HG02588 (cell line): ENCODE results near the gene MAP1LC3A.

Experiments
- ATAC-seq: cut with Tn5 transposase; IDR thresholded peaks from one replicate; pipeline ENCODE4 v1.9.1; 2021; ENCODE audit warnings: mild to moderate bottlenecking, moderate library complexity; ENCODE audit not compliant: unreplicated experiment

Gene MAP1LC3A

GRCh38 chr20:34547844-34548613, 10.5 kb upstream of the MAP1LC3A start:
- ATAC-seq = no peak

GRCh38 chr20:34549291-34549928, 9.1 kb upstream of the MAP1LC3A start:
- ATAC-seq = no peak

DNA sequence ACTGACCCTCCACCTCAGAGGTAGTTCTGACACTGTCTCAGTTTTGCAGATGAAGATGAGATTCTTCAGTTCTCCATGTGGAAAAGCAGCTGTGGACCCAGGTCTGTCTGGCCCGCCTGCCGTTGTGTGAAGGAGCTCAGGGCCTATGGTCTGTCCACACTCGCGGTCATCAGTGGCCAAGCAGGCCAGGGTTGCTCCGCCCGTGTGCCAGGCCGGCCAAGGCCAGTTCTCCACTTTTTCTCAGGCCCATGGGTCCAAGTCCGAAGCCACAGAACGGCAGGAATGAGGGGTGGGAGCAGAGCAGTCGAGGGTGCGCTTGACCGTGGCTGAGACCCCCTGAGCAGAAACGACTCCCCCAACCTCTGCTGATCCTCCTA, 8.6 kb upstream of the MAP1LC3A start:
- no peak for ATAC-seq

GRCh38 chr20:34552569-34552968, 5.9 kb upstream of the MAP1LC3A start:
- ATAC-seq = no peak

- ATAC-seq = no peak
Observed at GRCh38 chr20:34553366-34553867, 5.1 kb upstream of the MAP1LC3A start.

GRCh38 chr20:34557936-34558319, 590 bp upstream of the MAP1LC3A start:
- ATAC-seq = no peak

DNA sequence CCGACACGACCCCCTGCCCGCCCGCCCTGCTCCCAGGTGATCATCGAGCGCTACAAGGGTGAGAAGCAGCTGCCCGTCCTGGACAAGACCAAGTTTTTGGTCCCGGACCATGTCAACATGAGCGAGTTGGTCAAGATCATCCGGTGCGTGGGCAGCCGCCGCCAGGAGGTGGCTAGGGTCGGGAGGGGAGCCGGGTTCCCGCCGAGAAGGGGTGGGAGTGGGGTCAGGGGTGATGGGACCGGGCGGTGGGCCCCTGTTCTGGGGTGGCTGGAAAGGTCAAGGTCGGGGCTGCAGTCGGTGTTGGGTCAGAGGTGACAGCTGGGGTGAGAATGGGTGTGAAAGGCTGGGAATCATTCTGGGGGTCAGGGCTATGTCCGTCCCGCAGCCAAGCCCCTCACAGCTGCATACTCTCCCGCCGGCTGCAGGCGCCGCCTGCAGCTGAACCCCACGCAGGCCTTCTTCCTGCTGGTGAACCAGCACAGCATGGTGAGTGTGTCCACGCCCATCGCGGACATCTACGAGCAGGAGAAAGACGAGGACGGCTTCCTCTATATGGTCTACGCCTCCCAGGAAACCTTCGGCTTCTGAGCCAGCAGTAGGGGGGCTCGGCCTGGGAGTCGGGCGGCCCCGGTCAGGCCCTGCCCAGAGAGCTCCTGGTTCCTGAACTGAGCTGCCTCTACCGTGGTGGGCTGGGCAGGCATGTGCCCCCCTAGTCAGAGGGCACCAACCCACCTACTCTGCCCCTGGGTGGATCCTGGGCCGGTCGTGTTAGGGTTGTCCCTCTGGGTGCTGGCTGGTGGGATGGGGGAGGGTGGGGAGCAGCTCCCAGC, 1.0 kb downstream of the MAP1LC3A start:
- no peak for ATAC-seq

DNA sequence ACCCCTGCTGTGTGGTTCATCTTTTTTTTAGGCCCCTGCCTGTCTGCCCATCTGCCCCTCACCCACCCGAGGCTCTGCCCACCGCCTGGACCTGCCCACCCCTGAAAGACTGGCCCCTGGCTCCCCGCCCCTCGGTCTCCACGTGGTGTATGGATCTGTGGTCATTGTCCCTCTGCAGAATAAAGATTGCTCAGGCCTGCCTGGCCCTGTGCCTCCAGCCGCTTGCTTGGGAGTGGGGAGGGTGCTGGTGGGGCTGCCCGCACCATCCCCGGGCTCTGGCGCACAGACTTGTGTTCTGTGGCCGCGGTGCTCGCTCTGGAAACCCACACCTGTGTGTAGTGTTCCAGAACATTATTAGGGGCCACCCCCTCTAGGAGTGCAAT, 1.6 kb downstream of the MAP1LC3A start:
- no peak for ATAC-seq

GRCh38 chr20:34560614-34561013, 2.1 kb downstream of the MAP1LC3A start:
- no peak for ATAC-seq

DNA sequence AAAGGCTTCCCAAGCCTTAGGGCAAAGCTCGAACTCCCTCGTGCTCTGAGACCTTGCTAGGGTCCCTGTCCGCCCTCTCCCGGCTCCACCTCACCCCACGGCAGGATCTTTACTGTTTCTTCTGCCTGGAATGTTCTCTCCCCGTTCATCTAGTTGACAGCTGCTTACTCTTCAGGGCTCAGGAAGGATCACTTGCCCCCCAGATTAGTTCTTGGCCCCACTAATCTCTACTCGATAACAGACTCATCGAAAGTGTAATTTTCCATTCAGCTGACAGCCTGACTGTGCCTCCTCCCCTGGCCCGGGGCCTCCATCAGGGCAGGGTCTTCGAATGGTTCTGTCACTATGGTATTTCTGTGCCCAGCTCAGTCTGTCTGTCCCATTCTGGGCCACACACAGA, 3.1 kb downstream of the MAP1LC3A start:
- no peak for ATAC-seq

DNA sequence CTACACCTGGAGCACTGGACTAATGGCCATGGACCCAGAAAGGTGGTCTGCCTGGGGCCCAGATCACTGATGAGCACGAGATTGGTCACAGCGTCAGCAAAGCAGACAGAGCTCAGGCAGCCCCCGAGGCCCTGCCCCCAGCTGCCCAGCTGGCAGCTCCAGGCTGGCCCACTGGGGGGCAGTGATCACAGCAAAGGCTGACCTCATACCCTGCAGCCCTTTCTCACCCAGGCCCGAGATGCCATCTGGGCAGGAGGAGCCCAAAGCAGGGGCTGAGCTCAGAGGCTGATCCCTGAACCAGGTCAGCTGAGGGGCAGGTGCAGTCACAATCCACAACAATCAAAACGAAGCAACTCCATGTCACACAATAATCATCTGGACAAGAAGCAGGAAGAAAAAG, 4.1 kb downstream of the MAP1LC3A start:
- ATAC-seq = no peak

GRCh38 chr20:34564833-34565232, 6.3 kb downstream of the MAP1LC3A start:
- no peak for ATAC-seq

GRCh38 chr20:34566978-34567891, 8.7 kb downstream of the MAP1LC3A start:
- no peak for ATAC-seq

GRCh38 chr20:34567892-34568865, 9.7 kb downstream of the MAP1LC3A start:
- no peak for ATAC-seq

DNA sequence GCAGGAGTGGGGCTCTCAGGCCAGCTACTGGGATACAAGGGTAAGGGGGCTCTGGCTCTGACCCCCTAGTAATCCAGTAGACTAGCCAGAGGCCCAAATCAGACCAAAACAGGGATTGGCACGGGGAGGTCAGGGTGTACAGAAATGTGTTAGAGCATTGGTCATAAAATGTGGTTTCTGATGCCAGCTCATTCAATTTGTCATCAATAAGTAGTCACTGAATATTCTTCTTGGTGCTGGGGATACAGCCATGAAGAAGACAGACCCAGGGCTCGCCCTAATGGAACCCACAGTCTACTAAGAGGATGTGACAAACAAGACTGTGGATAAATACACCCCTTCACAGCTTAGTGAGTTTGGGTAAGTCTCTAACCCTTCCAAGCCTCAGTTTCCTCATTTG, 11.1 kb downstream of the MAP1LC3A start:
- ATAC-seq = no peak

GRCh38 chr20:34570859-34571306, 12.4 kb downstream of the MAP1LC3A start:
- ATAC-seq = no peak

- no peak for ATAC-seq
Observed at GRCh38 chr20:34571753-34572152, 13.2 kb downstream of the MAP1LC3A start.

GRCh38 chr20:34573541-34574300, 15.2 kb downstream of the MAP1LC3A start:
- no peak for ATAC-seq

DNA sequence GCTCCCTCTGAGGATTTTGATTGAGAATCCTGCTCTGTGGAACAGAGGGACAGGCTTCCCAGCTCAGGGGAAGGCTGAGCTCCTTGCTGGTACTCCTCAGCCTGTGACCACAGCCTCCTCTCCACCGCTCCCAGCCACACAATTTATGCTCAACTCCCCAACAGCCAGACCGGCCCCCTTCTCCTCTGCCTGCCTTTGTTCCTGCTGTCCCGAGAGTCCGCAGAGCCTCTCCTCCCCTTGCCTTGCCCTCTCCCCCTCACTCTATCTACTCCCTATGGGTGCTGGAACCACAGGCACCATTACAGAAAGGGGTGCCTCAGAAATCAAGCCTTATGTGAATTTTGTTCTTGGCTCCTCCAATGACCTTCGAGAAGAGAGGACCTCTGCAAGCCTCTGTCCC, 15.9 kb downstream of the MAP1LC3A start:
- no peak for ATAC-seq
